Stimulated activated CD4-positive, alpha-beta T cell treated with anti-CD3 and anti-CD28 coated beads, Interleukin-15, amount 100 ng/mL, for 1 hour (primary cell): ENCODE data around the gene B4GALNT3.

ENCODE experiments used
- DNase-seq, 2 donors: peaks; one replicate each; pipeline ENCODE4 v3.0.0-alpha.2; 2020; ENCODE audit warnings: low read depth in 1 of 2, low spot score in 1 of 2

Gene B4GALNT3

GRCh38 chr12:558580-558979 is 98.8 kb downstream of the B4GALNT3 start:
- DNase-seq = no peak

- DNase-seq = no peak
Measured at GRCh38 chr12:559208-559905, 99.6 kb downstream of the B4GALNT3 start.

GRCh38 chr12:559906-560455 is 100.2 kb downstream of the B4GALNT3 start:
- DNase-seq = no peak

- no peak for DNase-seq
Measured at GRCh38 chr12:560691-561390, 101.1 kb downstream of the B4GALNT3 start.

GRCh38 chr12:561391-561705 is 101.6 kb downstream of the B4GALNT3 start:
- no peak for DNase-seq

GRCh38 chr12:561908-562593 is 102.3 kb downstream of the B4GALNT3 start:
- no peak for DNase-seq

- DNase-seq = no peak
Measured at GRCh38 chr12:562634-563033, 102.9 kb downstream of the B4GALNT3 start.

GRCh38 chr12:563250-563781 is 103.6 kb downstream of the B4GALNT3 start:
- DNase-seq = peak in 1 of 2 donors; percentile 22

GRCh38 chr12:563787-564298 is 104.1 kb downstream of the B4GALNT3 start:
- DNase-seq = no peak

GRCh38 chr12:565161-565560 is 105.4 kb downstream of the B4GALNT3 start:
- DNase-seq = no peak

GRCh38 chr12:565589-566105 is 105.9 kb downstream of the B4GALNT3 start:
- DNase-seq = no peak

- no peak for DNase-seq
Measured at GRCh38 chr12:568486-568885, 108.7 kb downstream of the B4GALNT3 start.

GRCh38 chr12:569091-569676 is 109.4 kb downstream of the B4GALNT3 start:
- no peak for DNase-seq

GRCh38 chr12:569803-570434 is 110.2 kb downstream of the B4GALNT3 start:
- DNase-seq = peak; percentile 72 to 81

- DNase-seq = no peak
Measured at GRCh38 chr12:570435-570920, 110.7 kb downstream of the B4GALNT3 start.

- DNase-seq = no peak
Measured at GRCh38 chr12:570921-571794, 111.4 kb downstream of the B4GALNT3 start.

- DNase-seq = no peak
Measured at GRCh38 chr12:571795-572531, 112.2 kb downstream of the B4GALNT3 start.

GRCh38 chr12:572532-572899 is 112.8 kb downstream of the B4GALNT3 start:
- no peak for DNase-seq

- no peak for DNase-seq
Measured at GRCh38 chr12:573232-573631, 113.5 kb downstream of the B4GALNT3 start.
